ENCODE data around the gene VPS37B. TPM values are rescaled to one million over a fixed set of nuclear protein-coding genes. Genes with fewer than 3 reads are reported as not detected.
"Not testable (repeated sequence)": the region's sequence is repeated elsewhere in the genome, so short reads cannot be mapped to it uniquely, and the experiment has no call there.

Gene VPS37B
- polyA plus RNA-seq, 1 of the 3 experiments (the other 2 are of a cell fraction) = 41.1 TPM

DNA sequence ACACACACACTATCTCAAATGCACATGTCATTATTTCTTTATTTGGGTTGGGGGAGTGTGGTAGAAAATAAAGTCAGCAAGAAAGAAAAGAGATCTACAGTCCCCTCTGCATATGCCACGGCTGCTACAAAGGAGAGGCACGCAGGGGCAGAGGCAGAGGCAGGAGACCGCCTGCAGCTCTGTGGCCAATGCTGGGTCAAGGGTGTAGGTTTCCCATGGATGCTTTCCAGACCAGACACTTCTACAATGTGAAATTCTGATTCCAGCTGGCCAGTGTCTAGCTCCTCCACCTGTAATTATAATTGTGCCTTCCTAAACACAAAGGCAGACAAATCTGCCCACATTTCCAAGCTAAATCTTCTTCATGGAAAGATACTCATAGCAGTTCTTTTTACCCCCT is 19.2 kb downstream of the VPS37B start (continued):
- TF ChIP-seq EZH2phosphoT487 (IDR thresholded peaks at IDR 0.05; ENCODE audit: borderline replicate concordance, low read depth) (no peak), RCOR1 (IDR thresholded peaks at IDR 0.05; ENCODE audit: low read length) (no peak), FOSL2 (IDR thresholded peaks at IDR 0.05; ENCODE audit: borderline replicate concordance, low read depth) (no peak)

GRCh38 chr12:122876281-122876680 is 19.6 kb downstream of the VPS37B start:
- CTCF ChIA-PET = interaction anchor here (1.4 to 1.9 kb wide), 2 partner anchors 13 to 83 kb away, joined by 5 to 8 read pairs; no protein-coding TSS in a partner anchor
- H2AFZ ChIP-seq (ENCODE audit: low read depth); H3K4me3 ChIP-seq (ENCODE audit: low read depth in 2 of 2, low read length in 1 of 2); H3K9me2 ChIP-seq; H3K9me3 ChIP-seq; H3K36me3 ChIP-seq (replicated peaks in 1 of 2; ENCODE audit: control insufficient read depth in 1 of 2, insufficient read depth in 2 of 2, low read length in 1 of 2); DNase-seq; H3K4me2 ChIP-seq; POLR2A ChIA-PET; H3F3A ChIP-seq (replicated peaks; ENCODE audit: insufficient read depth); H3K9ac ChIP-seq; H3K27me3 ChIP-seq (ENCODE audit: insufficient read depth): not testable (repeated sequence)
- WGBS (ENCODE audit: low lambda C conversion rate) = 91% methylated on average over 5 of the region's 5 CpGs
- peaks cover 99% of the 10 kb centered on the region for H3K79me2 ChIP-seq (ENCODE audit: insufficient read depth)
- peaks cover 31 to 34% of the 10 kb centered on the region in 2 experiments; a peak in 3 of 4 replicates for H3K4me1 ChIP-seq (ENCODE audit: control insufficient read depth in 1 of 2, insufficient read depth in 2 of 2, low read depth in 1 of 2, low read length in 1 of 2)
- H3K27ac ChIP-seq (ENCODE audit: low read depth in 2 of 2, low read length in 1 of 2) = peak overlapping the region in 1 of 2 experiments; percentile 11; a peak in 2 of 4 replicates
- peaks cover 23% of the 10 kb centered on the region for H4K20me1 ChIP-seq (ENCODE audit: insufficient read depth)

DNA sequence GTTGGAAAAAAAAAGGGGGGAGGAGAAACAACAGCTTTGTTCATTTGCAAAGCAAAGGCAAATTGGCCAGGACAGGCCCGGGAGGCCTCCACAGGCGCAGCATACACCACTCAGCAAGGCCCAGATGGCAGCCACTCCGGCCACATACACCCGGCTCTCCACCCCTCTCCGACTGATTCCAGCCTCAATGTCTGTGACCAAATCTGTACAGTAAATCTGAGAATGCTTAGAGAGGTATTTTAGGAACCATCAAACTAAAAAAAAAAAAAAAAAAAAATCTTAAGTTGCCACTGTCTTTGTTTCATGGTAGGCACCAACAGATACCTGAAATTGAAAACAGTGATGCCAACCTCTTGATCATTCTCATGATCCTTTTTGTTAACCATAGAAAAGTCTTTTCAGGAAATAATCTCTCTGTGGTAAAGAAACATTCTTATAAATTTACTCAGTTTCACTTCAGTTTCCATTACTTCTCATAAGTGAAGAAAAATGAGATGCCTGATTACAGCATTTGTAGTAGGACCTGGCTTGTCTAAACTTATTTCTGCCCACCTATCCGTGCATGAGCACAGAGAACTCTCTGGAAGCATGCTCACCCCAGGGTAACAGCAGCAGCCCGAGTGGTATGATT is 20.2 kb downstream of the VPS37B start:
- peaks cover 25 to 37% of the 10 kb centered on the region in 2 experiments; a peak in 3 of 4 replicates for H3K4me1 ChIP-seq (ENCODE audit: control insufficient read depth in 1 of 2, insufficient read depth in 2 of 2, low read depth in 1 of 2, low read length in 1 of 2)
- peaks cover 93% of the 10 kb centered on the region for H3K79me2 ChIP-seq (ENCODE audit: insufficient read depth)
- no peaks in the 10 kb centered on the region for H3K9me2 ChIP-seq
- peak overlapping the region; percentile 3 to 11; a peak in 3 of 4 replicates for H3K27ac ChIP-seq (ENCODE audit: low read depth in 2 of 2, low read length in 1 of 2)
- H3K4me3 ChIP-seq (ENCODE audit: low read depth in 2 of 2, low read length in 1 of 2) = no peak overlapping the region
- DNase-seq = peak; percentile 52
- H4K20me1 ChIP-seq (ENCODE audit: insufficient read depth) = peaks cover 17% of the 10 kb centered on the region
- no peaks in the 10 kb centered on the region for H3K9me3 ChIP-seq
- no peak overlapping the region for H2AFZ ChIP-seq (ENCODE audit: low read depth)
- no peak overlapping the region for H3K9ac ChIP-seq
- TF ChIP-seq NFIC (IDR thresholded peaks at IDR 0.05; ENCODE audit: borderline replicate concordance) (no peak), MXI1 (IDR thresholded peaks at IDR 0.05; ENCODE audit: low read depth, low read length) (peak; percentile 36; the same call in 1 of the 2 replicates)
- TF ChIP-seq, protein P1, sequence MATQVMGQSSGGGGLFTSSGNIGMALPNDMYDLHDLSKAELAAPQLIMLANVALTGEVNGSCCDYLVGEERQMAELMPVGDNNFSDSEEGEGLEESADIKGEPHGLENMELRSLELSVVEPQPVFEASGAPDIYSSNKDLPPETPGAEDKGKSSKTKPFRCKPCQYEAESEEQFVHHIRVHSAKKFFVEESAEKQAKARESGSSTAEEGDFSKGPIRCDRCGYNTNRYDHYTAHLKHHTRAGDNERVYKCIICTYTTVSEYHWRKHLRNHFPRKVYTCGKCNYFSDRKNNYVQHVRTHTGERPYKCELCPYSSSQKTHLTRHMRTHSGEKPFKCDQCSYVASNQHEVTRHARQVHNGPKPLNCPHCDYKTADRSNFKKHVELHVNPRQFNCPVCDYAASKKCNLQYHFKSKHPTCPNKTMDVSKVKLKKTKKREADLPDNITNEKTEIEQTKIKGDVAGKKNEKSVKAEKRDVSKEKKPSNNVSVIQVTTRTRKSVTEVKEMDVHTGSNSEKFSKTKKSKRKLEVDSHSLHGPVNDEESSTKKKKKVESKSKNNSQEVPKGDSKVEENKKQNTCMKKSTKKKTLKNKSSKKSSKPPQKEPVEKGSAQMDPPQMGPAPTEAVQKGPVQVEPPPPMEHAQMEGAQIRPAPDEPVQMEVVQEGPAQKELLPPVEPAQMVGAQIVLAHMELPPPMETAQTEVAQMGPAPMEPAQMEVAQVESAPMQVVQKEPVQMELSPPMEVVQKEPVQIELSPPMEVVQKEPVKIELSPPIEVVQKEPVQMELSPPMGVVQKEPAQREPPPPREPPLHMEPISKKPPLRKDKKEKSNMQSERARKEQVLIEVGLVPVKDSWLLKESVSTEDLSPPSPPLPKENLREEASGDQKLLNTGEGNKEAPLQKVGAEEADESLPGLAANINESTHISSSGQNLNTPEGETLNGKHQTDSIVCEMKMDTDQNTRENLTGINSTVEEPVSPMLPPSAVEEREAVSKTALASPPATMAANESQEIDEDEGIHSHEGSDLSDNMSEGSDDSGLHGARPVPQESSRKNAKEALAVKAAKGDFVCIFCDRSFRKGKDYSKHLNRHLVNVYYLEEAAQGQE (IDR thresholded peaks at IDR 0.05; ENCODE audit: low read depth, low read length) = no peak
- POLR2A ChIA-PET = no interaction called here
- no peak overlapping the region for H3K4me2 ChIP-seq
- H3K36me3 ChIP-seq (replicated peaks in 1 of 2; ENCODE audit: control insufficient read depth in 1 of 2, insufficient read depth in 2 of 2, low read length in 1 of 2) = no peaks in the 10 kb centered on the region
- H3F3A ChIP-seq (replicated peaks; ENCODE audit: insufficient read depth) = peaks cover 5% of the 10 kb centered on the region
- CTCF ChIA-PET = interaction anchor here (0.7 to 1.8 kb wide), 2 partner anchors 10 to 23 kb away, joined by 3 to 5 read pairs; no protein-coding TSS in a partner anchor
- WGBS (ENCODE audit: low lambda C conversion rate) = 88% methylated on average over 7 of the region's 7 CpGs
- no peaks in the 10 kb centered on the region for H3K27me3 ChIP-seq (ENCODE audit: insufficient read depth)

Data from SK-N-SH (cell line).